GM19035 (cell line): Measurements from ENCODE around the gene WSB1.

Experiments
- ATAC-seq: cut with Tn5 transposase; IDR thresholded peaks from one replicate; pipeline ENCODE4 v1.9.1; 2021; ENCODE audit not compliant: unreplicated experiment

The WSB1 gene

GRCh38 chr17:27333410-27333980 lies 39.6 kb downstream of the WSB1 start:
- no peak for ATAC-seq

GRCh38 chr17:27336184-27336583 lies 42.3 kb downstream of the WSB1 start:
- ATAC-seq: no peak

GRCh38 chr17:27338536-27338985 lies 44.6 kb downstream of the WSB1 start:
- peak; percentile 72 for ATAC-seq

GRCh38 chr17:27339198-27339835 lies 45.4 kb downstream of the WSB1 start:
- peak; percentile 38 for ATAC-seq

- ATAC-seq: no peak
These were observed 46.1 kb downstream of the WSB1 start for GRCh38 chr17:27339836-27340550.

GRCh38 chr17:27340575-27340974 lies 46.7 kb downstream of the WSB1 start:
- ATAC-seq: no peak

- ATAC-seq: no peak
These were observed 47.1 kb downstream of the WSB1 start for GRCh38 chr17:27341041-27341471.

GRCh38 chr17:27342059-27342458 lies 48.1 kb downstream of the WSB1 start:
- ATAC-seq: no peak

GRCh38 chr17:27343294-27343693 lies 49.4 kb downstream of the WSB1 start:
- no peak for ATAC-seq

GRCh38 chr17:27343977-27344607 lies 50.2 kb downstream of the WSB1 start:
- ATAC-seq: no peak

GRCh38 chr17:27345141-27345904 lies 51.4 kb downstream of the WSB1 start:
- ATAC-seq: no peak

GRCh38 chr17:27346228-27346899 lies 52.5 kb downstream of the WSB1 start:
- ATAC-seq: no peak

- no peak for ATAC-seq
These were observed 54.3 kb downstream of the WSB1 start for GRCh38 chr17:27348196-27348595.

- no peak for ATAC-seq
These were observed 55.7 kb downstream of the WSB1 start for GRCh38 chr17:27349540-27350021.

- no peak for ATAC-seq
These were observed 57.8 kb downstream of the WSB1 start for GRCh38 chr17:27351759-27352158.

GRCh38 chr17:27352448-27353032 lies 58.6 kb downstream of the WSB1 start:
- ATAC-seq: no peak

GRCh38 chr17:27353033-27353460 lies 59.1 kb downstream of the WSB1 start:
- no peak for ATAC-seq

GRCh38 chr17:27353461-27354050 lies 59.6 kb downstream of the WSB1 start:
- ATAC-seq: peak; percentile 76

- no peak for ATAC-seq
These were observed 60.2 kb downstream of the WSB1 start for GRCh38 chr17:27354051-27354490.
